ENCODE data around the gene PLK2.

PLK2 gene

DNA sequence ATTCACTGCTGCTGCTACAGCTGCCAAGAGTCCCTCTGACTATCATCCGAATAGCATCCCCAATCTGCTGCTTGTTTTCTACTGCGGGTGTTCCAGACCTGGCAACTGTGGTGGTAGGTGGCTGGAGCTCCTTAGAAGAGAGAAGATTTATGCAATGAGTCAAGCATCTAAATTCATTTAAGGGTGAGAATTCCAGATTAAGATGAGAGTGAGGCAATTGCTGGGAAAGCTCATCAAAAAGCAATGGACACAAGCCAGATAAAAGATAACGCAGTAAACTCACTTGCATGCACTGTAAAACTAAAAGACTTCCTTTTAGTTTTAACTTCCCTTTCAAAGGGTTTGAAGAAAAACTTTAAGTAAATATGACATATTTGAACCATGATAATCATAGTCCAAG, 3.9 kb downstream of the PLK2 start:
- ChIA-PET POLR2A (no interaction called here), CTCF (interaction anchor here (0.5 to 1.9 kb wide), 5 partner anchors 209 to 1074 kb away, joined by 3 to 7 read pairs (median 3); no protein-coding TSS in a partner anchor)
- peaks cover 21 to 61% of the 10 kb centered on the region in 2 experiments; a peak in 2 of 3 replicates for H3K36me3 ChIP-seq (ENCODE audit: control insufficient read depth in 2 of 2, insufficient read depth in 1 of 2, low read length in 2 of 2)
- TF ChIP-seq ZNF843 (tag by site-specific recombination; IDR thresholded peaks at IDR 0.05) (no peak), HOXC10 (CRISPR knock-in tag; IDR thresholded peaks at IDR 0.05) (no peak), EGR2 (tag by site-specific recombination; IDR thresholded peaks at IDR 0.05; ENCODE audit: low read depth) (no peak), ZNF121 (tag by site-specific recombination; IDR thresholded peaks at IDR 0.05) (no peak), ZNF19 (tag by site-specific recombination; IDR thresholded peaks at IDR 0.05; ENCODE audit: low read depth) (no peak), ZNF416 (tag by site-specific recombination; IDR thresholded peaks at IDR 0.05) (no peak), ZNF174 (tag by site-specific recombination; IDR thresholded peaks at IDR 0.05) (no peak), ZNF266 (tag by site-specific recombination; IDR thresholded peaks at IDR 0.05; ENCODE audit: low read depth) (no peak), GFI1B (tag by site-specific recombination; IDR thresholded peaks at IDR 0.05) (no peak), ZSCAN30 (tag by site-specific recombination; IDR thresholded peaks at IDR 0.05) (no peak), ZNF626 (tag by site-specific recombination; IDR thresholded peaks at IDR 0.05) (no peak), ZNF610 (tag by site-specific recombination; IDR thresholded peaks at IDR 0.05; ENCODE audit: borderline replicate concordance) (no peak), ZNF654 (tag by site-specific recombination; IDR thresholded peaks at IDR 0.05; ENCODE audit: low read depth) (no peak), HOXD13 (CRISPR knock-in tag; IDR thresholded peaks at IDR 0.05; ENCODE audit: borderline replicate concordance) (no peak), ZNF23 (tag by site-specific recombination; IDR thresholded peaks at IDR 0.05; ENCODE audit: borderline replicate concordance) (no peak), KLF7 (tag by site-specific recombination; IDR thresholded peaks at IDR 0.05; ENCODE audit: borderline replicate concordance) (no peak), ZNF510 (tag by site-specific recombination; IDR thresholded peaks at IDR 0.05; ENCODE audit: insufficient replicate concordance) (no peak)
- TF ChIP-seq, protein P1, sequence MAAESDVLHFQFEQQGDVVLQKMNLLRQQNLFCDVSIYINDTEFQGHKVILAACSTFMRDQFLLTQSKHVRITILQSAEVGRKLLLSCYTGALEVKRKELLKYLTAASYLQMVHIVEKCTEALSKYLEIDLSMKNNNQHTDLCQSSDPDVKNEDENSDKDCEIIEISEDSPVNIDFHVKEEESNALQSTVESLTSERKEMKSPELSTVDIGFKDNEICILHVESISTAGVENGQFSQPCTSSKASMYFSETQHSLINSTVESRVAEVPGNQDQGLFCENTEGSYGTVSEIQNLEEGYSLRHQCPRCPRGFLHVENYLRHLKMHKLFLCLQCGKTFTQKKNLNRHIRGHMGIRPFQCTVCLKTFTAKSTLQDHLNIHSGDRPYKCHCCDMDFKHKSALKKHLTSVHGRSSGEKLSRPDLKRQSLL (tag by site-specific recombination; IDR thresholded peaks at IDR 0.05), result no peak
- TF ChIP-seq, protein P2, sequence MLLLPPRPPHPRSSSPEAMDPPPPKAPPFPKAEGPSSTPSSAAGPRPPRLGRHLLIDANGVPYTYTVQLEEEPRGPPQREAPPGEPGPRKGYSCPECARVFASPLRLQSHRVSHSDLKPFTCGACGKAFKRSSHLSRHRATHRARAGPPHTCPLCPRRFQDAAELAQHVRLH (tag by site-specific recombination; IDR thresholded peaks at IDR 0.05), result no peak
- TF ChIP-seq, protein P3, sequence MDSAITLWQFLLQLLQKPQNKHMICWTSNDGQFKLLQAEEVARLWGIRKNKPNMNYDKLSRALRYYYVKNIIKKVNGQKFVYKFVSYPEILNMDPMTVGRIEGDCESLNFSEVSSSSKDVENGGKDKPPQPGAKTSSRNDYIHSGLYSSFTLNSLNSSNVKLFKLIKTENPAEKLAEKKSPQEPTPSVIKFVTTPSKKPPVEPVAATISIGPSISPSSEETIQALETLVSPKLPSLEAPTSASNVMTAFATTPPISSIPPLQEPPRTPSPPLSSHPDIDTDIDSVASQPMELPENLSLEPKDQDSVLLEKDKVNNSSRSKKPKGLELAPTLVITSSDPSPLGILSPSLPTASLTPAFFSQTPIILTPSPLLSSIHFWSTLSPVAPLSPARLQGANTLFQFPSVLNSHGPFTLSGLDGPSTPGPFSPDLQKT (IDR thresholded peaks at IDR 0.05; ENCODE audit: borderline replicate concordance, low read depth, low read length), result no peak
- H3K4me1 ChIP-seq (ENCODE audit: control insufficient read depth, insufficient read depth, low read length), result no peaks in the 10 kb centered on the region
- H3K27ac ChIP-seq (ENCODE audit: extremely low read depth, low read depth, low read length), result no peak overlapping the region
- no peak overlapping the region for H3K4me3 ChIP-seq (ENCODE audit: low read depth, low read length)
- H3K9me3 ChIP-seq (ENCODE audit: control insufficient read depth, insufficient read depth, low read depth, low read length), result no peaks in the 10 kb centered on the region

DNA sequence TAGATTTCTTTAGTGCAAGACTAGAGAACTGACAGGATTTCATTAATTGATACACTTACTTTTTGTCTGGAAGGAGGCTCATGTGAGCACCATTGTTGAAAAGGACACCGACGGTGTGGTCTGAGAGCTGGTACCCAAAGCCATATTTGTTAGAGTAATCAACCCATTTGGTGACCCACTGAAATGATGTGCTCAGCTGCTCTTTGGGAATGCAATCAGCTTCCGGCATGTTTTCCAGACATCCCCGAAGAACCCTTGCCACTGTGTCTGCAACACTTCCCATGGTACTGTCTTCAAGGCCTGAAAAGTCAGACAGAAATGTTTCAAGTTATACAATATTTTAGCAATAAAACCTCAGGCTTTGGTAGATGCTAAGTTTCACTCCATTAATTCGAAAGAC, 4.4 kb downstream of the PLK2 start:
- no peaks in the 10 kb centered on the region for H3K9me3 ChIP-seq (ENCODE audit: control insufficient read depth, insufficient read depth, low read depth, low read length)
- no peaks in the 10 kb centered on the region for H3K4me1 ChIP-seq (ENCODE audit: control insufficient read depth, insufficient read depth, low read length)
- ChIA-PET CTCF (interaction anchor here (0.5 to 1.9 kb wide), 5 partner anchors 208 to 1073 kb away, joined by 3 to 7 read pairs (median 3); no protein-coding TSS in a partner anchor), POLR2A (no interaction called here)
- no peak overlapping the region for H3K27ac ChIP-seq (ENCODE audit: extremely low read depth, low read depth, low read length)
- peaks cover 21 to 61% of the 10 kb centered on the region in 2 experiments; a peak in 2 of 3 replicates for H3K36me3 ChIP-seq (ENCODE audit: control insufficient read depth in 2 of 2, insufficient read depth in 1 of 2, low read length in 2 of 2)
- no peak overlapping the region for H3K4me3 ChIP-seq (ENCODE audit: low read depth, low read length)
- TF ChIP-seq ZNF561 (tag by site-specific recombination; IDR thresholded peaks at IDR 0.05; ENCODE audit: borderline replicate concordance) (no peak), ZNF16 (tag by site-specific recombination; IDR thresholded peaks at IDR 0.05; ENCODE audit: low read depth) (no peak), PRDM1 (tag by site-specific recombination; IDR thresholded peaks at IDR 0.05) (no peak), ZNF426 (tag by site-specific recombination; IDR thresholded peaks at IDR 0.05) (no peak), ZNF600 (tag by site-specific recombination; IDR thresholded peaks at IDR 0.05) (no peak), ZNF658 (tag by site-specific recombination; IDR thresholded peaks at IDR 0.05) (no peak), ZSCAN30 (tag by site-specific recombination; IDR thresholded peaks at IDR 0.05) (no peak), ZNF274 (IDR thresholded peaks at IDR 0.05; ENCODE audit: low read length) (no peak), ZNF274 (tag by site-specific recombination; IDR thresholded peaks at IDR 0.05; ENCODE audit: borderline replicate concordance) (no peak)
- TF ChIP-seq, protein P4, sequence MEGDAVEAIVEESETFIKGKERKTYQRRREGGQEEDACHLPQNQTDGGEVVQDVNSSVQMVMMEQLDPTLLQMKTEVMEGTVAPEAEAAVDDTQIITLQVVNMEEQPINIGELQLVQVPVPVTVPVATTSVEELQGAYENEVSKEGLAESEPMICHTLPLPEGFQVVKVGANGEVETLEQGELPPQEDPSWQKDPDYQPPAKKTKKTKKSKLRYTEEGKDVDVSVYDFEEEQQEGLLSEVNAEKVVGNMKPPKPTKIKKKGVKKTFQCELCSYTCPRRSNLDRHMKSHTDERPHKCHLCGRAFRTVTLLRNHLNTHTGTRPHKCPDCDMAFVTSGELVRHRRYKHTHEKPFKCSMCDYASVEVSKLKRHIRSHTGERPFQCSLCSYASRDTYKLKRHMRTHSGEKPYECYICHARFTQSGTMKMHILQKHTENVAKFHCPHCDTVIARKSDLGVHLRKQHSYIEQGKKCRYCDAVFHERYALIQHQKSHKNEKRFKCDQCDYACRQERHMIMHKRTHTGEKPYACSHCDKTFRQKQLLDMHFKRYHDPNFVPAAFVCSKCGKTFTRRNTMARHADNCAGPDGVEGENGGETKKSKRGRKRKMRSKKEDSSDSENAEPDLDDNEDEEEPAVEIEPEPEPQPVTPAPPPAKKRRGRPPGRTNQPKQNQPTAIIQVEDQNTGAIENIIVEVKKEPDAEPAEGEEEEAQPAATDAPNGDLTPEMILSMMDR (tag by site-specific recombination; IDR thresholded peaks at IDR 0.05), result no peak
- TF ChIP-seq, protein P5, sequence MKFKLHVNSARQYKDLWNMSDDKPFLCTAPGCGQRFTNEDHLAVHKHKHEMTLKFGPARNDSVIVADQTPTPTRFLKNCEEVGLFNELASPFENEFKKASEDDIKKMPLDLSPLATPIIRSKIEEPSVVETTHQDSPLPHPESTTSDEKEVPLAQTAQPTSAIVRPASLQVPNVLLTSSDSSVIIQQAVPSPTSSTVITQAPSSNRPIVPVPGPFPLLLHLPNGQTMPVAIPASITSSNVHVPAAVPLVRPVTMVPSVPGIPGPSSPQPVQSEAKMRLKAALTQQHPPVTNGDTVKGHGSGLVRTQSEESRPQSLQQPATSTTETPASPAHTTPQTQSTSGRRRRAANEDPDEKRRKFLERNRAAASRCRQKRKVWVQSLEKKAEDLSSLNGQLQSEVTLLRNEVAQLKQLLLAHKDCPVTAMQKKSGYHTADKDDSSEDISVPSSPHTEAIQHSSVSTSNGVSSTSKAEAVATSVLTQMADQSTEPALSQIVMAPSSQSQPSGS (tag by site-specific recombination; IDR thresholded peaks at IDR 0.05; ENCODE audit: low read depth), result no peak
- TF ChIP-seq, protein P6, sequence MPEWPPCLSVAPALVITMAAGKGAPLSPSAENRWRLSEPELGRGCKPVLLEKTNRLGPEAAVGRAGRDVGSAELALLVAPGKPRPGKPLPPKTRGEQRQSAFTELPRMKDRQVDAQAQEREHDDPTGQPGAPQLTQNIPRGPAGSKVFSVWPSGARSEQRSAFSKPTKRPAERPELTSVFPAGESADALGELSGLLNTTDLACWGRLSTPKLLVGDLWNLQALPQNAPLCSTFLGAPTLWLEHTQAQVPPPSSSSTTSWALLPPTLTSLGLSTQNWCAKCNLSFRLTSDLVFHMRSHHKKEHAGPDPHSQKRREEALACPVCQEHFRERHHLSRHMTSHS (tag by site-specific recombination; IDR thresholded peaks at IDR 0.05), result no peak

Measured in HEK293 (cell line).